Breast epithelium (tissue), 4 donors: Measurements from ENCODE around the gene AKAP3. TPM values are rescaled to one million over a fixed set of nuclear protein-coding genes. Genes with fewer than 3 reads are reported as not detected.

Source experiments
- DNase-seq, 2 donors: peaks; one replicate each; pipeline ENCODE4 v3.0.0-alpha.2; 2019; ENCODE audit warnings: low spot score in 2 of 2
- H3K27ac ChIP-seq, 2 donors: fragments of 200-600 bp; sonication (generic) in 1 of 2; one replicate each; pipeline ENCODE4 v1.5.1; 2016 to 2019; ENCODE audit warnings: mild to moderate bottlenecking in 1 of 2
- H3K27me3 ChIP-seq, 2 donors: fragments of 200-600 bp; sonication (generic) in 1 of 2; one replicate each; pipeline versions ENCODE4 v1.5.1 to v1.6.0; 2017 to 2019; ENCODE audit warnings: control low read depth in 1 of 2, mild to moderate bottlenecking in 1 of 2
- H3K36me3 ChIP-seq: fragments of 200-600 bp; one replicate; pipeline ENCODE4 v1.5.1; 2019
- H3K4me1 ChIP-seq, 2 donors: fragments of 200-600 bp; sonication (generic); one replicate each; pipeline ENCODE4 v1.5.1; 2016 to 2019; ENCODE audit warnings: control low read depth in 1 of 2
- H3K4me3 ChIP-seq, 3 donors: fragments of 200-600 bp; sonication (generic); 1 replicate in 2 of 3; 2 replicates in 1 of 3; pipeline ENCODE4 v1.5.1; 2016 to 2019; ENCODE audit warnings: mild to moderate bottlenecking in 3 of 3, moderate library complexity in 2 of 3
- H3K9me3 ChIP-seq, 2 donors: fragments of 200-600 bp; sonication (generic) in 1 of 2; one replicate each; pipeline ENCODE4 v1.5.1; 2016 to 2019; ENCODE audit warnings: control low read depth in 1 of 2
- POLR2A ChIP-seq: fragments of 450-650 bp; IDR thresholded peaks from one replicate; pipeline ENCODE4 v1.6.1; 2016; ENCODE audit warnings: antibody characterized with exemption, mild to moderate bottlenecking, moderate library complexity
- POLR2AphosphoS5 ChIP-seq, 3 donors: sonication (generic); formaldehyde crosslinking; IDR thresholded peaks; one replicate each; pipeline ENCODE4 v1.6.1; 2017; ENCODE audit warnings: antibody characterized with exemption in 3 of 3
- intact Hi-C: fragments of 100-400 bp; cut with DNase I; formaldehyde crosslinking; loops from one replicate; pipeline ENCODE4 v1.15.1; 2023; ENCODE audit warnings: low total_unique reads
- total RNA-seq, 3 donors: library from RNA; depleted of rRNA; stranded (reverse); fragments of >200 nt; gene quantifications; one replicate each; pipeline ENCODE4 v1.1.0, GENCODE V29; 2016
- TF ChIP-seq, protein P1 (sequence below), 3 donors: fragments of 450-650 bp; IDR thresholded peaks; one replicate each; pipeline ENCODE4 v1.5.1; 2016 to 2017; ENCODE audit warnings: antibody characterized with exemption in 3 of 3, mild to moderate bottlenecking in 3 of 3, moderate library complexity in 3 of 3

The AKAP3 gene
- total RNA-seq, 3 donors from 2014 or later, result 0.33 to 2.2 (median 2.2) TPM

DNA sequence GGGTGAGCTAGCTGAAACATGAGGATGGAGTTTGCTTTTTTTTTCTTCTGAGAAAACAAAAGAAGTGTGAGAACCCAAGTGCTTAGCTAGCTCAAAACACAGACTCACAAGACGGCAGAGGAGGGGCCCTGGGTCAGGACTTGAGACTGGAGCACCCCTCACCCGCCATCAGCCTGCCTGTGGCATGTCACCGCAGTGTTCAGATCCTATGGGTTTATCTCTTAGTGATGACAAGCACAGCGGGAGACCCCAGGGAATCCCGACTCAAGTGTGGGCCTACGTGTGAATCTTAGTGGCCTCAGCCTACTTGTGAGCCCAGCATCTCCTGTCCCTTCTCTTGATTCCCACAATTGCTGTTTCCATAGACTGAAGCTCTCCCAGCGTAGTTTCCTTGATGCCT, 64.0 kb downstream of the AKAP3 start:
- Histone ChIP-seq H3K4me3 (no peak overlapping the region), H3K27ac (no peak overlapping the region), H3K27me3 (no peaks in the 10 kb centered on the region), H3K4me1 (no peaks in the 10 kb centered on the region), H3K9me3 (no peaks in the 10 kb centered on the region), H3K36me3 (no peaks in the 10 kb centered on the region)
- TF ChIP-seq POLR2A (no peak), POLR2AphosphoS5 (IDR thresholded peaks at IDR 0.05) (no peak)
- TF ChIP-seq, protein P1, sequence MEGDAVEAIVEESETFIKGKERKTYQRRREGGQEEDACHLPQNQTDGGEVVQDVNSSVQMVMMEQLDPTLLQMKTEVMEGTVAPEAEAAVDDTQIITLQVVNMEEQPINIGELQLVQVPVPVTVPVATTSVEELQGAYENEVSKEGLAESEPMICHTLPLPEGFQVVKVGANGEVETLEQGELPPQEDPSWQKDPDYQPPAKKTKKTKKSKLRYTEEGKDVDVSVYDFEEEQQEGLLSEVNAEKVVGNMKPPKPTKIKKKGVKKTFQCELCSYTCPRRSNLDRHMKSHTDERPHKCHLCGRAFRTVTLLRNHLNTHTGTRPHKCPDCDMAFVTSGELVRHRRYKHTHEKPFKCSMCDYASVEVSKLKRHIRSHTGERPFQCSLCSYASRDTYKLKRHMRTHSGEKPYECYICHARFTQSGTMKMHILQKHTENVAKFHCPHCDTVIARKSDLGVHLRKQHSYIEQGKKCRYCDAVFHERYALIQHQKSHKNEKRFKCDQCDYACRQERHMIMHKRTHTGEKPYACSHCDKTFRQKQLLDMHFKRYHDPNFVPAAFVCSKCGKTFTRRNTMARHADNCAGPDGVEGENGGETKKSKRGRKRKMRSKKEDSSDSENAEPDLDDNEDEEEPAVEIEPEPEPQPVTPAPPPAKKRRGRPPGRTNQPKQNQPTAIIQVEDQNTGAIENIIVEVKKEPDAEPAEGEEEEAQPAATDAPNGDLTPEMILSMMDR (IDR thresholded peaks at IDR 0.05), result no peak
- intact Hi-C loops, result no loop called here
- DNase-seq, result no peak

DNA sequence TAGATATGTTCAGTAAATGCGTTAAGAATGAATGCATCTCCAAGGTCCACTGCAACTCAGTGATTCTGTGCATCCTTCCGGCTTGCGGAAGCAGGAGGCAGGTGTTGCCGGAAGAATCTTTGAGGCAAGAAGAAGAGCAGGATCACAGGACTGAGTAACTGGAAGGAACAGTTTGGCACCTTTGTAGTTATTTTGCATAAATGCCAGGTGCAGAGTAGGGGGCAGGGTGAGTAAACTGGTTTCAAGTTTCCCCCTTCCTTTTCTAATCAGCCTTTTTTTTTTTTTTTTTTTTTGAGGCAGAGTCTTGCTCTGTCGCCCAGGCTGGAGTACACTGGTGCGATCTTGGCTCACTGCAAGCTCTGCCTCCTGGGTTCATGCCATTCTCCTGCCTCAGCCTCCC, 64.6 kb downstream of the AKAP3 start:
- Histone ChIP-seq H3K27me3 (no peaks in the 10 kb centered on the region), H3K4me3 (no peak overlapping the region), H3K4me1 (no peaks in the 10 kb centered on the region), H3K9me3 (no peaks in the 10 kb centered on the region), H3K36me3 (no peaks in the 10 kb centered on the region), H3K27ac (no peak overlapping the region)
- DNase-seq, result no peak
- intact Hi-C loops, result no loop called here
- TF ChIP-seq, protein P1 (IDR thresholded peaks at IDR 0.05), result no peak
- TF ChIP-seq POLR2AphosphoS5 (IDR thresholded peaks at IDR 0.05) (no peak), POLR2A (no peak)

DNA sequence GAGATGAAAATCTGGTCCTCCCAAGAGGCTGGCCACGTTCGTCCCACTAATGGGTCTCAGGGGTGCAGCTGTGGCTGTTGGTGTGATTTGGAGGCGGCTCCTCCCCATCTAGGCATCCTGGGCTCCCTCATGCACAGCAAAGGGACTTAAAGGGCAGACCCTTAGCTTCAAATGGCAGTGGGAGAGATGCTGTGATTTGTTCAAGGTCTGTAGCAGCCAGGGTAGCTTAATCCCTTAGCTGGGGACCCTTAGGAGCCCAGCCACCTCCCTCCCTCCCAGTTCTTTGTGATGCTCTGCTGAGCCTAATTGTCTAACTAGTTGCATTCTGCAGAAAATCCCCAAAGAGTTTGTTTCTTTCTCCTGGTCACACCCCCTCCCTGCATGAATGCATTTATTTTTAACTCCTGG, 68.6 kb downstream of the AKAP3 start:
- intact Hi-C loops, result no loop called here
- Histone ChIP-seq H3K4me1 (no peaks in the 10 kb centered on the region), H3K27ac (no peak overlapping the region), H3K27me3 (no peaks in the 10 kb centered on the region), H3K4me3 (no peak overlapping the region), H3K9me3 (no peaks in the 10 kb centered on the region), H3K36me3 (no peaks in the 10 kb centered on the region)
- TF ChIP-seq POLR2AphosphoS5 (IDR thresholded peaks at IDR 0.05) (no peak), POLR2A (no peak)
- TF ChIP-seq, protein P1 (IDR thresholded peaks at IDR 0.05), result no peak
- DNase-seq, result no peak

DNA sequence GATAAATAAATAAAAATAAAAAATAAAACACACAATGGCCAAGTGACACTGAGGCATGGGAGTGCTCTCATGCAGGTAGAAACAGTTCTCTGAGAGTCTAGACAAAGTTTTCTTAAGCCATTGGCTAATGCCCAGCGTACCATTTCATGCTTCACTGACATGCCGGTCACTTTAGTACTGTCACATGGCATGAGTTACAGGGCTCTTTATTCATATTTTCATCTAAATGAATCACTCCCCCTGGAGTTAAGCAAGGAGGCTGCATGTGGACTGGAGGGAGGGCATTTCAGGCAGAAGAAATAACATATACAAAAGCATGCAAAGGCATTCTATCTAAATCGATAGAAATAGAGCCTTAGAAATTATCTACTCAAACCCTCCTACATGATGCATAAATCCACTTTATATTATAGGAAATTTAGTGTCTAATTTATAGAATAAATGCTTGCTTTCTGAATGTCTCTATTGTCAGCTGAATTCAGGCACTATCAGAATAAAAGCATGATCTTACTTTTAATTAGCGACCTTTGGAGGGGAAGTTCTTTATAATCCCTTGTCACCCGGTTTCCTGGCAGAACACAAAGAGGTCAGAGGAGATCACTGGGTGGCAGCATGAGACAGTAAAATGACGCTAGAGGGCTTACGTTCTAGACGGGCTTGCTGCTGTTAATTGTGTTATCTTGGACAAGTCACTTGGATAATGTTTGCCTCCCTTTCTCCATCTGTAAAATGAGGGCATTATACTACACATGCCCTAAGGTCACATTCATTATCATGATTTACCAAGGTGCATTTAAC, 69.3 kb downstream of the AKAP3 start:
- DNase-seq, result no peak
- no peak for TF ChIP-seq POLR2AphosphoS5 (IDR thresholded peaks at IDR 0.05)
- TF ChIP-seq POLR2A, result no peak
- TF ChIP-seq, protein P1 (IDR thresholded peaks at IDR 0.05), result no peak
- no peak overlapping the region for H3K27ac ChIP-seq

DNA sequence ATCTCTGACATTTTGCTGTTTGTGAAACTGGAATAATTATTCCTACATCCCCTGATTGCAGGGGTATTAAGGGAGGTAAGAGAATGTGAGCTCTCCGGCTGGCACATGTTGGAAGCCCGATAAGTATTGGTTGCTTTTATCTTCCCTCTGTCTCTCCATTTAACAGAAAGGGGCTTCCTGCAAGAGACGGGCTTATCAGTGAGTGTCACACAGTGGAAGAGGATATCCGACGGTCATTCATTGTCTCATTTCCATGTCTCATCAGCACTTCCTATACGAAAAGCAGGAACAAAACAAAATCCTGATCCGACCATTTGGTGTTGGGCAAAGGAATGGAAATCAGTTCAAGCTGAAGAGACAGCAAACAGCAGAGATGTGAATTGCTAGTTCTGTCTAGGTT, 76.2 kb downstream of the AKAP3 start:
- Histone ChIP-seq H3K27ac (no peak overlapping the region), H3K36me3 (no peaks in the 10 kb centered on the region), H3K4me1 (no peaks in the 10 kb centered on the region), H3K4me3 (no peak overlapping the region), H3K27me3 (no peaks in the 10 kb centered on the region), H3K9me3 (no peaks in the 10 kb centered on the region)
- intact Hi-C loops, result no loop called here
- DNase-seq, result no peak
- TF ChIP-seq POLR2AphosphoS5 (IDR thresholded peaks at IDR 0.05) (no peak), POLR2A (no peak)
- TF ChIP-seq, protein P1 (IDR thresholded peaks at IDR 0.05), result no peak

More for the DNA sequence above, 69.3 kb downstream of the AKAP3 start:
- H3K4me3 ChIP-seq, result no peak overlapping the region
- intact Hi-C loops, result no loop called here
- no peaks in the 10 kb centered on the region for H3K9me3 ChIP-seq
- H3K27me3 ChIP-seq, result no peaks in the 10 kb centered on the region
- no peaks in the 10 kb centered on the region for H3K36me3 ChIP-seq
- no peaks in the 10 kb centered on the region for H3K4me1 ChIP-seq
